ENCODE measurements around the gene TPCN1.

The TPCN1 gene

GRCh38 chr12:113242560-113242959, 21.3 kb downstream of the TPCN1 start:
- no peak for DNase-seq

GRCh38 chr12:113244047-113244460, 22.8 kb downstream of the TPCN1 start:
- no peak for DNase-seq

- no peak for DNase-seq
Observed at GRCh38 chr12:113244478-113244958, 23.3 kb downstream of the TPCN1 start.

GRCh38 chr12:113245695-113246477, 24.6 kb downstream of the TPCN1 start:
- DNase-seq, result no peak

- no peak for DNase-seq
Observed at GRCh38 chr12:113246478-113247122, 25.3 kb downstream of the TPCN1 start.

- DNase-seq, result no peak
Observed at GRCh38 chr12:113247123-113248050, 26.1 kb downstream of the TPCN1 start.

- DNase-seq, result no peak
Observed at GRCh38 chr12:113248051-113248825, 27.0 kb downstream of the TPCN1 start.

GRCh38 chr12:113248842-113249435, 27.7 kb downstream of the TPCN1 start:
- DNase-seq, result no peak

- no peak for DNase-seq
Observed at GRCh38 chr12:113249546-113249945, 28.3 kb downstream of the TPCN1 start.

- no peak for DNase-seq
Observed at GRCh38 chr12:113250045-113250444, 28.8 kb downstream of the TPCN1 start.

- DNase-seq, result no peak
Observed at GRCh38 chr12:113251404-113252070, 30.3 kb downstream of the TPCN1 start.

- no peak for DNase-seq
Observed at GRCh38 chr12:113252494-113252893, 31.2 kb downstream of the TPCN1 start.

- no peak for DNase-seq
Observed at GRCh38 chr12:113253532-113254285, 32.4 kb downstream of the TPCN1 start.

GRCh38 chr12:113254298-113254697, 33.0 kb downstream of the TPCN1 start:
- no peak for DNase-seq

- DNase-seq, result no peak
Observed at GRCh38 chr12:113257564-113257963, 36.3 kb downstream of the TPCN1 start.

GRCh38 chr12:113260127-113260526, 38.9 kb downstream of the TPCN1 start:
- DNase-seq, result no peak

GRCh38 chr12:113260636-113261300, 39.5 kb downstream of the TPCN1 start:
- no peak for DNase-seq

- DNase-seq, result peak; percentile 44
Observed at GRCh38 chr12:113261847-113262470, 40.7 kb downstream of the TPCN1 start.

GRCh38 chr12:113262710-113263109, 41.4 kb downstream of the TPCN1 start:
- no peak for DNase-seq

Measured in stimulated activated CD8-positive, alpha-beta memory T cell treated with anti-CD3 and anti-CD28 coated beads, Interleukin-4, amount 100 ng/mL, for 48 hours (primary cell).